Mucosa of gallbladder (tissue), 1 donor: ENCODE results near the gene TLK1. TPM values are rescaled to one million over a fixed set of nuclear protein-coding genes. Genes with fewer than 3 reads are reported as not detected.
"Not testable (repeated sequence)": the region's sequence is repeated elsewhere in the genome, so short reads cannot be mapped to it uniquely, and the experiment has no call there.

ENCODE experiments used
- DNase-seq: peaks from one replicate; pipeline ENCODE4 v3.0.0-alpha.2; 2020; ENCODE audit warnings: low spot score
- total RNA-seq: library from RNA; stranded (reverse); gene quantifications from one replicate; pipeline ENCODE4 v1.2.1, GENCODE V29; 2021
- donor health status: DM: no; HTN: no; CAD: no.

Gene TLK1
- total RNA-seq, 1 donor from 2014 or later, result 75.4 TPM

GRCh38 chr2:171084128-171084527 is 76.6 kb downstream of the TLK1 start:
- DNase-seq, result no peak

- no peak for DNase-seq
These were observed 77.2 kb downstream of the TLK1 start for GRCh38 chr2:171083451-171083850.

DNA sequence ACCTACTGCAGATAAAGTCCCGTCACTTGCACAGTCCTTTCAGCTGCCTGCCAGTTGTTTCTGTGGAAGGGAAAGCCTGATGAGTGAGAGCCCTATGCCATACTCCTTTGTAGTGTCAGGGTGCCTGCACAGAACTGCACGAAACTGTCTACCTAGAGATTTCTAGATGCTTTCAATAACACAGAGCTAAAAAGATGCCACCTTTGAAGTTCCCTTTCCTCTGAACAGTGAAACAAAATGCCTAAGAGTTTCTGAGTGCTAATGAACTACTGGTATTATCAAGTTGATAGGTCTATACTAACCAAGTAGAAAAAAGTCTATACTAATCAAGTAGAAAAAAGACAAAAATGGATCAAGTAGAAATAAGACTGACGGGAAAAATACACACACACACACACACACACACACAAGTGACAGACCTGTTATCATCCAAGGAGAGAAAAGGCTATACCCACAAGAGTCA is 79.0 kb downstream of the TLK1 start:
- DNase-seq, result no peak

- no peak for DNase-seq
These were observed 80.1 kb downstream of the TLK1 start for GRCh38 chr2:171080607-171081006.

DNA sequence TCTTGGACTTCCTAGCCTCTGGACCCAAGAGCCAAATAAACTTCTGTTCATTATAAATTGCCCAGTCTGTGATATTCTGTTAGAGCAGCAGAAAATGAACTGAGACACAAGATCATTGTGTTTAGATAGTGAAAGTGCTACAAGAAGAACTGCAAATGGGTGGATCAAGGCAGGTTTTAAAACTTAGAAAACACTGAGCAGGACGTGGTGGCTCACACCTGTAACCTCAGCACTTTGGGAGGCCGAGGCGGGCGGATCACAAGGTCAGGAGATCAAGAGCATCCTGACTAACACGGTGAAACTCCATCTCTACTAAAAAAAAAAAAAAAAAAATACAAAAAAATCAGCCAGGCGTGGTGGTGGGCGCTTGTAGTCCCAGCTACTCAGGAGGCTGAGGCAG is 84.3 kb downstream of the TLK1 start:
- not testable (repeated sequence) for DNase-seq

DNA sequence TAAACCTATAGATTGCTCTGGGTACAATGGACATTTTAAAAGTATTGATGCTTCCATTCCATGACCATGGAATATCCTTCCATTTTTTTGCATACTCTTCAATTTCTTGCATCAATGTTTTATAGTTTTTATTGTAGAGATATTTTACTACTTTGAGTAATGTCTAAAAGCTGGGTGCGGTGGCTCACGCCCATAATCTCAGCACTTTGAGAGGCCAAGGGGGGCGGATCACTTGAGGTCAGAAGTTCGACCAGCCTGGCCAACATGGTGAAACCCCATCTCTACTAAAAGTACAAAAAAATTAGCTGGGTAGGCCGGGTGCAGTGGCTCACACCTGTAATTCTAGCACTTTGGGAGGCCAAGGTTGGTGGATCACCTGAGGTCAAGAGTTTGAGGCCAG is 88.5 kb downstream of the TLK1 start:
- DNase-seq, result no peak

GRCh38 chr2:171069286-171069956 is 91.3 kb downstream of the TLK1 start:
- DNase-seq, result no peak

DNA sequence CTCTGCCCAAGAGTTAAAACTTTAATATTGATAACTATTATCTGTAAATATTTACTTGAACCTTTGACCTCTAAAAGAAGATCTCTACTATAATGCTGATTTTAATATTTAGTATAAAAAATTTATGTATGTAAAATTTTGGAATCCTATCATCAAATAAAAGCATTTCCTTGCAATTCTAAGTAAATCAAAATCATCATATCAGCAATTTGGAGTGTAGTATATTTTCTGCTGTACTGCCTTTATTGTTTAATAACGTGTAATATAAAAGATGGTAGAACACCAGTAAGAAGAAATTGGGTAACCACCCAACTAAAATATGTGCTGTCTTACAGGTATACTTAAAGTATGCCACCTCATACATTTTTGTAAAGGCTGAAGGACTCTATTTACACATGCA is 94.6 kb downstream of the TLK1 start:
- no peak for DNase-seq

GRCh38 chr2:171057575-171057974 is 103.1 kb downstream of the TLK1 start:
- no peak for DNase-seq

DNA sequence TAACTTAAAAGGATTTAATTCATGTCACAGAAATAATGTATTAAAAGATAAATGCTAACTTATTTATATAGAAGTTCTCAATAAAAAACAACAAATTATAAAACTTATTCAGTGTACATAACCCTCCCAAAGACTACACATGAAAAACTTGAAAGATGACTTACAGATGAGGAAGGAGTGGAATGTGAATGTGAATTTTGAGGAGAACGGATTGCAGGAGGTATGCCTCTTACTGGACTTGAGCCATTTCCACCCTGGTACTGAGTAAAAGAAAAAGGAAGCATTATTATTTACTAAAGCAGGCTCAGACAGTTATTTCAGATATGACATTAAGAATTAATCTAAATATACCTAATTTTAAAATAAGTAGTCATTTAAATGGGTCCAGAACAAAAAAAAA is 104.4 kb downstream of the TLK1 start:
- no peak for DNase-seq

DNA sequence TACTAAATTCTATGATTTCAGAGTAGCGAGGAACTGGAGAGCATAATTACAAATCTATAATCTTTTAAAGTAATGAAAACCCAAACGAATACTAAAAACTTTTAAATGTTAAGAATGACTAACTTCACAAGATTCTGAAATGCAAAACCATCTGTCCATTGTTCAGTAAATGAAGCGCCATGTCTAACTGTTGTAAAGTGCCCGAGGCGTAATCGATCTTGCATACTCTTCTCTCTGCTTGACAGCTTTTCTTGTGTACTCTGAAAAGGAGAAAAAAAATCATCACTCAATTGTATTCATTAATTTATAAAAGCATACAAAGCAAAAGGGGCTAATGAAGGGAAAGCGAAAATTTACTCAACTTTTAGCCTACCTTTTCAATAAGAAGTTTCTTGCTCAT is 111.0 kb downstream of the TLK1 start:
- no peak for DNase-seq

GRCh38 chr2:171046048-171046560 is 114.6 kb downstream of the TLK1 start:
- DNase-seq, result no peak

- no peak for DNase-seq
These were observed 116.3 kb downstream of the TLK1 start for GRCh38 chr2:171044416-171044815.

GRCh38 chr2:171042253-171042969 is 118.3 kb downstream of the TLK1 start:
- DNase-seq, result no peak

DNA sequence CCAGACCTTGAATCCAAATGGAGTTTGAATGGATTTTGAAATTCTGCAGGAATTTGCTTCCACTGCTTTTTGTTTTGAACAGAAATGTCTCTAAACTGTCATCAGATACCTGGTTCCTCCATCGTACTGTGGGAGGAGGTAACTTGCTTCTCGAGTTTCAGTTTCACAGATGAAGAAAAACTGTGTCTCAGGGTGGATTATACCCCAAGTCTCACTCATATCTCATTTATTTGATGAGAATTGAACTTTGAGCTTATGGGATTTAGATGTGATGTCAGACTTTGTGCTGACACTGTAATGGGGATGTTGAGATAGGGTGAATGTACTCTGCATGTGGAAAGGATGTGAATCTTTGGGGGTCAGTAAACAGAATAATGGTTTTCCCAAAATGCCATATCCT is 124.2 kb downstream of the TLK1 start:
- no peak for DNase-seq

- no peak for DNase-seq
These were observed 126.4 kb downstream of the TLK1 start for GRCh38 chr2:171034315-171034714.

DNA sequence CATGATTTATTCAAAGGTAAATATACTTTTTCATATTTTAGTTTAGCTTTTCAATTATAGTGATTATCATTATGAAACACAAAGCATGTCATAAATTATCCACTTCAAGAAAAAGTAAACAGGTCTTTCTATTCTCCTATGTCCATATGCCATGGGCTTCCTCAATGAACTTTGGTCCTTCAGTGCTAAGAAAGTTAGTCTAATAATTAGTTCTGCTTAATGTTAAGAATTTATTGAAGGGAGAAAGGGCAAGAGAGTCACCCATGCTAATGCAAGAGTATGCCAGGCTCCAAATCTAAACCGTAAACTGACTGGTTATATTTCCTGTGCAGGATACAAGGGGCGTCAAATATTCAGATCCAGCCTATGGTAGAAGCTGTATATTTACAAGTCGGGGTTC is 135.5 kb downstream of the TLK1 start:
- DNase-seq, result no peak

DNA sequence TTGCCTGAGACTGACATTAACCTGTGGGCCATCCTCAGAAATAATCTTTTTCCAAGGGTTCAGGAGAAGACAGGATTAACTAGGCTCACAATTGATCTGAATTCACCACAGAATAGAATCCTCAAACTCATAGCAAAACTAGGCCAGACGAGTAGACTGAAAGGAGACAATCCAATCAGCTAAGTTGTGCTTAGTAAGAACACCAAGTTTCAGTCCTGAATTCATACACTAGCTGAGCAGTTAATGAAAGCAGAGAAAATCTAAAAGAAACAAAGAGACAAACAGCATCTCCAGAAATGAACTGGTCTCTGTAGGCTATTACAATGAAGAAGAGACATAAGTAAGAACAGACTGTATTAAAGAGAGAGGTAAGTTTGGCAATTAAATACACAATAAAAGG is 142.2 kb downstream of the TLK1 start:
- DNase-seq, result no peak

GRCh38 chr2:171016125-171016524 is 144.6 kb downstream of the TLK1 start:
- DNase-seq, result no peak

DNA sequence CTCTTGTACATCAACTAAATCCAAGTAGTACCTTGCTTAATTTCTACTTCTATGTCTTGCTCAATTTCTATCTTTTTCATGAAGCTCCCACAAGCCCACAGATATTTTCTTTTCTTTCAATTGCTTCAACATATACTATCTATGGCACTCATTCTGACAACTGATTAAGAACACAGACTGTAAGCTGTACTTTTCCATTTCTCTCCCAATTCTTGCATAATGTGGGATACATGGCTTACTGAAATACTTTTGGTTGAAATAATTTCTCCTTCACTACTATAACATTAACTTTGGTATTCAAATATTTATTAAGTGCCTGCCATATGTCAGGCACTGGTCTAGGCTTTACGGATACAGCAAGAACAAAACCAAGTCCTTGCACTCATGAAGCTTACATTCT is 146.8 kb downstream of the TLK1 start:
- no peak for DNase-seq

- no peak for DNase-seq
These were observed 151.3 kb downstream of the TLK1 start for GRCh38 chr2:171009386-171009785.

DNA sequence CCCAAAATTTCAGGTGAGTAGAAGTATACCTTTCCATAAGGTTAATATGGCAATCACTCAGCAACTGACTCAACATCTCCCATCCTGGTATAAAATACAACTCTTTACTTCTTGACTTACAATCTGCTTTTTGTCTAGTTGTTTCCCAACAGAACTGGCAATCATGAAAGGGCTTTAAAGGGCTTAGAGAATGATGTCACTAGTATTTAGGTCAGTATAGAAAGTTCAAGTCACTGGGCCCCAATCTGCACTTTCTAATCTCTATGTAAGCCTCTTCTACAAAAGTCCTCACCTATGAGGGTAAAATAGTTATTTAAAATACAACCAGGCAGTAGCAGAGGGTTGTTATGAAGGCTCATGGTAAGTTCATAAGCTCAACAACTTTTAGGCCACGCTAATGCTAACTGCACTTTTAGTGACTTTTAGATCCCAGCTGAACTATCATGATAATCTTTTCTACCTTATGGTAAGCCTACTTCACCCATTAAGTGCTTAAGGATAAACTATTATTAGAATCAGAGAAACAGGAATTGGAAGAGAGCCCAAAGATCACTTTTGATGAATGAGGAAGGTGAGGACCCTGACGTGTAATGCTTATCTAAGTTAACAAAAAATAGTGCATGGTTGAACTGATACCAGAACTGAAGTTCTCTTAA is 152.0 kb downstream of the TLK1 start:
- no peak for DNase-seq

GRCh38 chr2:171004833-171005232 is 155.9 kb downstream of the TLK1 start:
- no peak for DNase-seq
